KMS-11 (cell line): ENCODE measurements around the gene THRB.
"Not testable (repeated sequence)": the region's sequence is repeated elsewhere in the genome, so short reads cannot be mapped to it uniquely, and the experiment has no call there.

Source experiments
- H2AFZ ChIP-seq: fragments of 200-600 bp; sonication (generic); 2 replicates; pipeline ENCODE4 v1.6.1; 2016; ENCODE audit warnings: antibody characterized with exemption, mixed run types, low read depth
- H3K27ac ChIP-seq: fragments of 200-600 bp; sonication (generic); 2 replicates; pipeline ENCODE4 v1.6.1; 2016; ENCODE audit warnings: mild to moderate bottlenecking, mixed run types
- H3K27me3 ChIP-seq: fragments of 200-600 bp; sonication (generic); 2 replicates; pipeline ENCODE4 v1.6.1; 2017; ENCODE audit warnings: mild to moderate bottlenecking, low read depth, mixed run types, moderate library complexity; ENCODE audit not compliant: insufficient read depth
- H3K36me3 ChIP-seq: fragments of 200-600 bp; sonication (generic); 2 replicates; pipeline ENCODE4 v1.6.1; 2017; ENCODE audit warnings: mild to moderate bottlenecking, mixed run types; ENCODE audit not compliant: insufficient read depth
- H3K4me1 ChIP-seq: fragments of 200-600 bp; sonication (generic); 2 replicates; pipeline ENCODE4 v1.6.1; 2016; ENCODE audit warnings: mild to moderate bottlenecking, low read depth, mixed run types; ENCODE audit not compliant: poor library complexity, severe bottlenecking
- H3K4me2 ChIP-seq: fragments of 200-600 bp; sonication (generic); 2 replicates; pipeline ENCODE4 v1.7.0; 2016; ENCODE audit warnings: mild to moderate bottlenecking, mixed run types
- H3K4me3 ChIP-seq: fragments of 200-600 bp; sonication (generic); IDR thresholded peaks from 2 replicates; pipeline ENCODE4 v1.6.1; 2017; ENCODE audit warnings: low read depth, low read length, mixed read lengths; ENCODE audit not compliant: insufficient read depth
- H3K79me2 ChIP-seq: fragments of 200-600 bp; sonication (generic); 2 replicates; pipeline ENCODE4 v1.6.1; 2016; ENCODE audit warnings: low read depth, mixed run types; ENCODE audit not compliant: insufficient read depth
- H3K9ac ChIP-seq: fragments of 200-600 bp; sonication (generic); 2 replicates; pipeline ENCODE4 v1.6.1; 2016; ENCODE audit warnings: mild to moderate bottlenecking, mixed run types
- H4K20me1 ChIP-seq: fragments of 200-600 bp; sonication (generic); 2 replicates; pipeline ENCODE4 v1.6.1; 2016; ENCODE audit warnings: mild to moderate bottlenecking, mixed run types; ENCODE audit not compliant: insufficient read depth
- TF ChIP-seq, protein P1 (sequence below): fragments of 200-600 bp; sonication (generic); conservative IDR thresholded peaks from 2 replicates; pipeline ENCODE4 v1.6.1; 2017; ENCODE audit warnings: low read depth, mild to moderate bottlenecking, antibody characterized with exemption, low read length, moderate library complexity, mixed read lengths

Gene THRB

DNA sequence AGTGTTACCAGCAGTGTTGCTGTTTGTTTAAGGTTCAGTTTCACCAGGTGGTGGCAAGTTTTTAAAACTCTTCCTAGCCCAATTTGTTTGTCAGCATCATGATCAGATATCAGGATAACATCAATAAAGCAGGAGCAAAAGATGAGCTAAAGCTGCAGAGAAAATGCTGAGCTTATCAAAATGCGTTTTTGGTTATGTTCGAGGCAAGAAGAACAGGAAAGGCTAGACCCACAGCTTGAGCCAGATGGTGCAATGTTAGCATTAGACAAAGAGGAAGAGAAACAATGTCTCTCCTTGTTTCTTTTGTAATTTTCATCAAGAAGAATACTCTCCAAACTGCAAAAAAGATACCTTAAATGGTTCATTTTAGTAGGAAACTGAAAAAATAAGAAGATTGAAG is 66.2 kb downstream of the THRB start:
- no peaks in the 10 kb centered on the region for H3K27me3 ChIP-seq
- H3K9ac ChIP-seq: no peak overlapping the region
- H2AFZ ChIP-seq: no peak overlapping the region
- no peak overlapping the region for H3K4me2 ChIP-seq
- TF ChIP-seq, protein P1, sequence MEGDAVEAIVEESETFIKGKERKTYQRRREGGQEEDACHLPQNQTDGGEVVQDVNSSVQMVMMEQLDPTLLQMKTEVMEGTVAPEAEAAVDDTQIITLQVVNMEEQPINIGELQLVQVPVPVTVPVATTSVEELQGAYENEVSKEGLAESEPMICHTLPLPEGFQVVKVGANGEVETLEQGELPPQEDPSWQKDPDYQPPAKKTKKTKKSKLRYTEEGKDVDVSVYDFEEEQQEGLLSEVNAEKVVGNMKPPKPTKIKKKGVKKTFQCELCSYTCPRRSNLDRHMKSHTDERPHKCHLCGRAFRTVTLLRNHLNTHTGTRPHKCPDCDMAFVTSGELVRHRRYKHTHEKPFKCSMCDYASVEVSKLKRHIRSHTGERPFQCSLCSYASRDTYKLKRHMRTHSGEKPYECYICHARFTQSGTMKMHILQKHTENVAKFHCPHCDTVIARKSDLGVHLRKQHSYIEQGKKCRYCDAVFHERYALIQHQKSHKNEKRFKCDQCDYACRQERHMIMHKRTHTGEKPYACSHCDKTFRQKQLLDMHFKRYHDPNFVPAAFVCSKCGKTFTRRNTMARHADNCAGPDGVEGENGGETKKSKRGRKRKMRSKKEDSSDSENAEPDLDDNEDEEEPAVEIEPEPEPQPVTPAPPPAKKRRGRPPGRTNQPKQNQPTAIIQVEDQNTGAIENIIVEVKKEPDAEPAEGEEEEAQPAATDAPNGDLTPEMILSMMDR: no peak
- no peak overlapping the region for H3K27ac ChIP-seq
- H3K4me3 ChIP-seq: no peak overlapping the region
- no peaks in the 10 kb centered on the region for H3K36me3 ChIP-seq
- no peaks in the 10 kb centered on the region for H4K20me1 ChIP-seq
- no peaks in the 10 kb centered on the region for H3K79me2 ChIP-seq
- H3K4me1 ChIP-seq: no peaks in the 10 kb centered on the region

DNA sequence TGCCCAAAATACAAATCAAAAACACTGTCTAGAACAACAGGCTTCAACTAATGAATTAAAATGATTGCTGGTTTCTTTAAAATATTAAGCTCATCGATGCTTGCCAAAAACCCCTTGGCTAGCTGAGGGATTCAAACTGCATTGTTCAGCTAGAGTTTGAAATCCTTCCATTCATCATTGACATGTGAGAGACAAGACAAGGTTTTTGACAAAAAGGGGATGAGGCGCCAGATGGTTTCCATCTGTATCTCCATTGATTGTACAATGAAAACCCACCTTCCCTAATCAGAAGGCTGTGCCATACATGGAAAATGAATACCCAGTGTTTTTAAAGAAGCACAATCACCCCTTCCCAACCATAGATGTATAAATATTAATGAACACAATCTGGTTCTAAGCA is 67.8 kb downstream of the THRB start:
- TF ChIP-seq, protein P1: no peak
- no peaks in the 10 kb centered on the region for H4K20me1 ChIP-seq
- H3K9ac ChIP-seq: no peak overlapping the region
- no peak overlapping the region for H3K27ac ChIP-seq
- H3K79me2 ChIP-seq: no peaks in the 10 kb centered on the region
- no peak overlapping the region for H3K4me3 ChIP-seq
- H3K4me1 ChIP-seq: no peaks in the 10 kb centered on the region
- no peaks in the 10 kb centered on the region for H3K36me3 ChIP-seq
- no peak overlapping the region for H3K4me2 ChIP-seq
- no peak overlapping the region for H2AFZ ChIP-seq
- H3K27me3 ChIP-seq: no peaks in the 10 kb centered on the region

DNA sequence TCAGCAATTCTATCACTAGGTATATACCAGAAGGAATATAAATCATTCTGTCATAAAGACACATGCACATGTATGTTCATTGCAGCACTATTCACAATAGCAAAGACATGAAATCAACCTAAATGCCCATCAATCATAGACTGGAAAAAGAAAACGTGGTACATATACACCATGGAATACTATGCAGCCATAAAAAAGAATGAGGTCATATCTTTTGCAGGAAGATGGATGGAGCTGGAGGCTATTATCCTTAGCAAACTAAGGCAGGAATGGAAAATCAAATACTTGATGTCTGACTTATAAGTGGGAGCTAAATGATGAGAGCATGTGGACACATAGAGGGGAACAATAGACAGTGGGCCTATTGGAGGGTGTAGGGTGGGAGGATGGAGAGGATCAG is 73.8 kb downstream of the THRB start:
- H4K20me1 ChIP-seq, H3K4me1 ChIP-seq, H3K36me3 ChIP-seq, H3K9ac ChIP-seq, H3K79me2 ChIP-seq, H3K4me2 ChIP-seq, H2AFZ ChIP-seq, H3K27me3 ChIP-seq, H3K4me3 ChIP-seq, H3K27ac ChIP-seq: not testable (repeated sequence)

DNA sequence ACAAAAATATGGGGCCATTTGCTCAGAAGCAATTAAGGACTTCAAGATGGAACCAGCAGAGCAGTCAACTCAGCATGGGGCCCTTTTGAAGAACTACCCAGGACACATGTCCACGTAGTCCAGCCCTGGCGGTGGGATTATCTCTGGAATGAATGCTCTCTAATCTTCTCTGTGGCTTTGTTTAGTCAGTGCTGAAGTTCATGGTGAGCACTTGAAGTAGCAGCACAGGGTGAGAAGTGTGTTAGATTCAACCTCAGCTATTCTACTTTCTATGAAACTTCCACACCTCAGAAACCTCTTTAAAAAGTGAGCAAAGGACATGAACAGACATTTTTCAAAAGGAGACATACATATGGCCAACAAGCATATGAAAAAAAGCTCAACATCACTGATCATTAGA is 74.4 kb downstream of the THRB start:
- H3K4me1 ChIP-seq: peaks cover 5% of the 10 kb centered on the region

DNA sequence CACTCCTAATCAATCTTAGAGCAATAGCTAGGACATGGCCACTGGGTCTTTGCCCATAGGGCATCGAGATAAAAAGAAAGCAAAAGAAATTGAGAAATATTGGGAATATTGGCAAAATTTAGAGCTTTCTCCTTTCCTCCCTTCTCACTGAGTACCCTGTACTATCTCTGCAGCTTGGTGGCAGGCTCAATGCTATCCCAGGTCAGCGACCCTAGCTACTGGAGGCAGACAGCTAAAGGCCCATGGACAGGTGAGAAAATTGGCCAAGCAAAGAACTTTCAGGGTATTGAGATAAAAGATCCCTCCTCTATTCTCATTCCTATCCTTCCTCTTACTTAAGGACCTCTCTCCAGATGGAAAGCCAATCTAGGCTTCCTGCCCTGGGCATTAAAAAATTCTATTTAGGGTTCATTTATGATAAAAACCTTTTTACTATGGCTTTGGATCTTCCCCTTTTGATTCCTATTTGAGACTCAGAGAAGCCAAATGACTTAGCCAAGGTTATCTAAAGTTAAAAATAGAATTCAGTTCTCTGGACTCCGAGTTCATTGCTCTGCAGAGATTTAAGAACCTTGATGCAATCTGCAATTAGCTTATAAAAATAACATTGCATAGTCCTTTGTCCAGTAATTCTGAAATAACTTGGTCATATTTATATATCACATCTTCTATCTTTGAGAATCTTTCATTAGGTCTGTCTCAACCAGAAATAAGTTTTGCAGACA is 75.4 kb downstream of the THRB start:
- Histone ChIP-seq H2AFZ (no peak overlapping the region), H3K79me2 (no peaks in the 10 kb centered on the region), H3K36me3 (no peaks in the 10 kb centered on the region), H3K4me3 (no peak overlapping the region), H3K27ac (no peak overlapping the region), H3K9ac (no peak overlapping the region), H4K20me1 (no peaks in the 10 kb centered on the region), H3K4me2 (no peak overlapping the region), H3K27me3 (no peaks in the 10 kb centered on the region), H3K4me1 (peaks cover 5% of the 10 kb centered on the region)
- TF ChIP-seq, protein P1: no peak

More for the DNA sequence above, 74.4 kb downstream of the THRB start:
- no peak overlapping the region for H3K9ac ChIP-seq
- H4K20me1 ChIP-seq: no peaks in the 10 kb centered on the region
- H2AFZ ChIP-seq: no peak overlapping the region
- TF ChIP-seq, protein P1: no peak
- H3K27ac ChIP-seq: no peak overlapping the region
- no peak overlapping the region; the same call in 1 of the 2 replicates for H3K4me2 ChIP-seq
- H3K27me3 ChIP-seq: no peaks in the 10 kb centered on the region
- no peaks in the 10 kb centered on the region for H3K36me3 ChIP-seq
- no peak overlapping the region for H3K4me3 ChIP-seq
- H3K79me2 ChIP-seq: no peaks in the 10 kb centered on the region
